Prostate gland (tissue), 2 donors: ENCODE measurements around the gene SLC5A10.

Source experiments
- CTCF ChIP-seq, 4 experiments: fragments of 200-600 bp in 2 of 4; fragments of 450-650 bp in 2 of 4; sonication (generic) in 2 of 4; IDR thresholded peaks; 1 replicate in 3 of 4; 2 replicates in 1 of 4; pipeline ENCODE4 v1.5.1; 2016 to 2019; ENCODE audit warnings: antibody characterized with exemption in 4 of 4, mild to moderate bottlenecking in 2 of 4, moderate library complexity in 2 of 4
- POLR2A ChIP-seq: fragments of 450-650 bp; IDR thresholded peaks from one replicate; pipeline ENCODE4 v1.6.1; 2016; ENCODE audit warnings: antibody characterized with exemption, mild to moderate bottlenecking

GRCh38 chr17:18981335-18981641 lies 29.3 kb downstream of the SLC5A10 start:
- TF ChIP-seq CTCF (IDR thresholded peaks at IDR 0.05) (no peak), POLR2A (no peak)
